OCI-LY1 (cell line): Measurements from ENCODE around the gene RAPGEF3.

ENCODE experiments used
- H2AFZ ChIP-seq: fragments of 200-600 bp; sonication (generic), shearing (Covaris generic); 2 replicates; pipeline ENCODE4 v1.6.0; 2014; ENCODE audit warnings: antibody characterized with exemption, mild to moderate bottlenecking, low read length
- H3F3A ChIP-seq: fragments of 200-600 bp; sonication (generic), shearing (Covaris generic); 2 replicates; pipeline ENCODE4 v1.6.0; 2014; ENCODE audit warnings: mild to moderate bottlenecking, antibody characterized with exemption, low read length, moderate library complexity; ENCODE audit not compliant: insufficient read depth
- H3K27ac ChIP-seq: fragments of 200-600 bp; sonication (generic); 2 replicates; pipeline ENCODE4 v1.5.1; 2014; ENCODE audit warnings: low read length, mixed run types, mild to moderate bottlenecking, low read depth; ENCODE audit not compliant: poor library complexity, severe bottlenecking
- H3K27me3 ChIP-seq: fragments of 200-600 bp; sonication (generic); 2 replicates; pipeline ENCODE4 v1.6.0; 2014; ENCODE audit warnings: antibody characterized with exemption, mild to moderate bottlenecking, low read length, moderate library complexity; ENCODE audit not compliant: insufficient read depth
- H3K36me3 ChIP-seq: fragments of 200-600 bp; sonication (generic); 2 replicates; pipeline ENCODE4 v1.6.1; 2014; ENCODE audit warnings: mild to moderate bottlenecking, antibody characterized with exemption, low read length, moderate library complexity, mixed read lengths; ENCODE audit not compliant: insufficient read depth
- H3K4me1 ChIP-seq: fragments of 200-600 bp; sonication (generic); 2 replicates; pipeline ENCODE4 v1.5.1; 2014; ENCODE audit warnings: mild to moderate bottlenecking, low read length, moderate library complexity; ENCODE audit not compliant: insufficient read depth, severe bottlenecking
- H3K4me2 ChIP-seq: fragments of 200-600 bp; sonication (generic), shearing (Covaris generic); 2 replicates; pipeline ENCODE4 v1.6.1; 2014; ENCODE audit warnings: low read length
- H3K4me3 ChIP-seq: fragments of 200-600 bp; sonication (generic); 2 replicates; pipeline ENCODE4 v1.5.1; 2014; ENCODE audit warnings: low read length, low read depth, mild to moderate bottlenecking, mixed read lengths; ENCODE audit not compliant: poor library complexity, severe bottlenecking
- H3K79me2 ChIP-seq: fragments of 200-600 bp; shearing (Covaris generic); 2 replicates; pipeline ENCODE4 v1.6.1; 2016; ENCODE audit warnings: mixed run types, low read length, mixed read lengths; ENCODE audit not compliant: insufficient read depth
- H3K9ac ChIP-seq: fragments of 200-600 bp; sonication (generic), shearing (Covaris generic); 2 replicates; pipeline ENCODE4 v1.6.1; 2014; ENCODE audit warnings: mild to moderate bottlenecking, low read length, mixed read lengths
- H3K9me2 ChIP-seq: fragments of 200-600 bp; sonication (generic), shearing (Covaris generic); 2 replicates; pipeline ENCODE4 v1.6.1; 2014; ENCODE audit warnings: low read depth, mild to moderate bottlenecking, low read length, mixed read lengths
- H3K9me3 ChIP-seq: fragments of 200-600 bp; shearing (Covaris generic); 2 replicates; pipeline ENCODE4 v1.6.1; 2014; ENCODE audit warnings: low read length, mixed read lengths
- H4K20me1 ChIP-seq: fragments of 200-600 bp; sonication (generic), shearing (Covaris generic); 2 replicates; pipeline ENCODE4 v1.6.0; 2016; ENCODE audit warnings: mild to moderate bottlenecking, low read length; ENCODE audit not compliant: insufficient read depth
- CTCF ChIP-seq: fragments of 200-600 bp; sonication (generic), shearing (Covaris generic); IDR thresholded peaks from 2 replicates; pipeline ENCODE4 v1.5.1; 2017; ENCODE audit warnings: mild to moderate bottlenecking, antibody characterized with exemption, low read length, moderate library complexity, mixed read lengths
- EZH2 ChIP-seq: fragments of 200-600 bp; sonication (generic), shearing (Covaris generic); IDR thresholded peaks from 2 replicates; pipeline ENCODE4 v1.8.0; 2017; ENCODE audit warnings: borderline replicate concordance, mixed run types, mild to moderate bottlenecking, antibody characterized with exemption, low read length, moderate library complexity, mixed read lengths

RAPGEF3 gene

GRCh38 chr12:47771304-47771703, 12.6 kb upstream of the RAPGEF3 start:
- TF ChIP-seq EZH2 (no peak), CTCF (no peak)
- Histone ChIP-seq H3K4me1 (peaks cover 30% of the 10 kb centered on the region), H3K36me3 (no peaks in the 10 kb centered on the region), H3K79me2 (no peaks in the 10 kb centered on the region), H3K9me2 (no peaks in the 10 kb centered on the region), H3K4me3 (no peak overlapping the region), H3K9me3 (no peaks in the 10 kb centered on the region), H3K9ac (no peak overlapping the region), H3K27ac (no peak overlapping the region), H3K27me3 (no peaks in the 10 kb centered on the region), H3F3A (no peaks in the 10 kb centered on the region), H3K4me2 (no peak overlapping the region), H4K20me1 (no peaks in the 10 kb centered on the region), H2AFZ (no peak overlapping the region)

- Histone ChIP-seq H3K9me2 (no peaks in the 10 kb centered on the region), H3K9ac (no peak overlapping the region), H3K4me1 (peaks cover 21% of the 10 kb centered on the region), H4K20me1 (no peaks in the 10 kb centered on the region), H3K79me2 (no peaks in the 10 kb centered on the region), H3K9me3 (no peaks in the 10 kb centered on the region), H3K27ac (no peak overlapping the region), H3F3A (no peaks in the 10 kb centered on the region), H3K27me3 (no peaks in the 10 kb centered on the region), H3K36me3 (no peaks in the 10 kb centered on the region), H3K4me2 (no peak overlapping the region), H2AFZ (no peak overlapping the region), H3K4me3 (no peak overlapping the region)
- TF ChIP-seq EZH2 = no peak
- no peak for TF ChIP-seq CTCF
Observed at GRCh38 chr12:47770086-47770726, 11.5 kb upstream of the RAPGEF3 start.

GRCh38 chr12:47769234-47770085, 10.8 kb upstream of the RAPGEF3 start:
- H3K9me3 ChIP-seq = no peaks in the 10 kb centered on the region
- H3K27ac ChIP-seq = no peak overlapping the region
- no peaks in the 10 kb centered on the region for H4K20me1 ChIP-seq
- H3K4me3 ChIP-seq = no peak overlapping the region
- H3K9me2 ChIP-seq = no peaks in the 10 kb centered on the region
- H3F3A ChIP-seq = no peaks in the 10 kb centered on the region
- no peak overlapping the region for H3K4me2 ChIP-seq
- no peak overlapping the region for H3K9ac ChIP-seq
- H3K36me3 ChIP-seq = no peaks in the 10 kb centered on the region
- H2AFZ ChIP-seq = no peak overlapping the region
- H3K4me1 ChIP-seq = peaks cover 13% of the 10 kb centered on the region
- H3K79me2 ChIP-seq = no peaks in the 10 kb centered on the region
- TF ChIP-seq EZH2 = no peak
- no peak for TF ChIP-seq CTCF
- H3K27me3 ChIP-seq = no peaks in the 10 kb centered on the region
